Measurements from ENCODE around the gene HNRNPUL1.

Gene HNRNPUL1

DNA sequence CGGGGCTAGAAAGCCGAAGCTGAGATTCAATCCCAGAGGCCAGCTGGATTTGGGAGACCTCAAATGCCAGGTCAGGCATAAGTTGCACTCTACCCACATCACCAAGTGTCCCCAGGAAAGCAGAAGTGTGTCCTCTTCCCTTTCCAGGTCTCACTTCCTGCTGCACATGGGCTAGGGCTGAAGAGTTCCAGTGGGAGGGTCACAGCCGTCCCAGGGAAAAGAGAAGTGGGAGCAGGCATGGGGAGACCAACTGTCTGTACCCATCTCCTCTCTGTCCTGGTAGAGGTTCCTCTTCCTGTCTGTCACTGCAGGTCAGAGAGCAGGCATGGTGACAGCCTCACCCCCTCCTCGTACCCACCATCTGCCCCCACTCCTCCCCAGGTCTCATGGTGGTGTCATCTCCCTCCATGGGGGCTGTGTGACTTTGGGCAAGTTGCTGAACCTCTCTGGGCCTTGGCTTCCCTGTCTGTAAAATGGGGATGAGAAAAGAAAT lies 30.4 kb upstream of the HNRNPUL1 start:
- DNase-seq (ENCODE audit: extremely low read depth in 1 of 2, low read depth in 1 of 2) = no peak

DNA sequence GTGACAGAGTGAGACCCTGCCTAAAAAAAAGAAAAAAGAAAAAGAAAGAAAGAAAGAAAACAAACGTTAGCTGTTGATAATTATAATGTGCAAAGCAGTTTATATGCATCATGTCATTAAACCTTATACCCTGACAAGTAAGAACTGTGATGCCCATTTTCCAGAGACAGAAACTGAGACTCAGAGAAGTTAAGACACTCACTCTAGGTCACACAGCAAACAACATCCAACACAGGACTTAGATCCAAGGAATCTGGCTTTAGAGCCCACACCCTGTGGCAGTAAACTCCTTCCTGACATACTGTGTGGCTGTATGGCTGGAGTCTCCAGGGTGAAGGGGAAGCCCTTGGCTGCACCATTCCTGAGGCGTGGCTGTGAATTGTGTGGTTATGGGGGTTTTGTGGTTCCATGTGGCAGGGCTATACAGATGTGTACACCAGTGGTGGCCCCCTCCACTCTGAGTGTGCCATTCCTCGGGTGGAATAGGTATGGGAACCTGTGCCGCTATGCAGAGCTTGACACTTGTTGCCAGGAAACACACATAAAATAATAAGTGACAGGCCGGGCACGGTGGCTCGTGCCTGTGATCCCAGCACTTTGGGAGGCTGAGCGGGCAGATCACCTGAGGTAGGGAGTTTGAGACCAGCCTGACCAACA lies 29.5 kb upstream of the HNRNPUL1 start:
- DNase-seq (ENCODE audit: extremely low read depth in 1 of 2, low read depth in 1 of 2) = no peak

DNA sequence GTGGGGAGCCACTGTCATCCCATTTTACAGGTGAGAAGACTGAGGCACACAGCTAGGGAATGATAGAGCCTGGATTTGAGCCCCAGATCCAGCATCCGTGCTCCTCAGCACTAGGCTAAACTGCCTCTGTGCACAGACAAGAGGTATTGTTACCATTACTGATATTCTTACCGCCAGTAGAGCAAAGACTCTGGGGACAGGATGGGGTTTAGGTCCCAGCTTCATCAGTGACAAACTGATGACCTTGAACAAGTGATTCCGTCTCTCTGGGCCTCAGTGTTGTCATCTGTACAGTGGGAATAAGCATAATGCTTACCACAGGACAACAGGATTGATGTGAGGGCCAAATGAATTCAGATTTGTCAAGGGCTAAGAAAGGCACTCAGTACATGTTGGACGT lies 28.7 kb upstream of the HNRNPUL1 start:
- DNase-seq (ENCODE audit: extremely low read depth in 1 of 2, low read depth in 1 of 2) = no peak

DNA sequence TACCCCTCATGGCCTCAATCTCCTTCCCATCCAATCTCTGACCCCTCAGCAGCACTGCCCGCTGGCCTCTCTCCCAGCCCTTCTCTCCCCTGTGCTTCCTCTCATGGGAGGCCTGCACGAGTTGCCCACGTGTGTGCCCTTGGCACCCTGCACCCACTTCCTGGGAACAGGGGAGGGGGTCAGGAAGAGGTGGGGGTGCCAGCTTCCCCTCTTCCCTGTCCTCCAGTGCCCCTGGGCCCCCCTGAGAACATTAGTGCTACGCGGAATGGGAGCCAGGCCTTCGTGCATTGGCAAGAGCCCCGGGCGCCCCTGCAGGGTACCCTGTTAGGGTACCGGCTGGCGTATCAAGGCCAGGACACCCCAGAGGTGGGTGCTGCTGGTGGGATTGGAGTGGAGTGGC lies 25.9 kb upstream of the HNRNPUL1 start:
- DNase-seq (ENCODE audit: extremely low read depth in 1 of 2, low read depth in 1 of 2) = no peak

DNA sequence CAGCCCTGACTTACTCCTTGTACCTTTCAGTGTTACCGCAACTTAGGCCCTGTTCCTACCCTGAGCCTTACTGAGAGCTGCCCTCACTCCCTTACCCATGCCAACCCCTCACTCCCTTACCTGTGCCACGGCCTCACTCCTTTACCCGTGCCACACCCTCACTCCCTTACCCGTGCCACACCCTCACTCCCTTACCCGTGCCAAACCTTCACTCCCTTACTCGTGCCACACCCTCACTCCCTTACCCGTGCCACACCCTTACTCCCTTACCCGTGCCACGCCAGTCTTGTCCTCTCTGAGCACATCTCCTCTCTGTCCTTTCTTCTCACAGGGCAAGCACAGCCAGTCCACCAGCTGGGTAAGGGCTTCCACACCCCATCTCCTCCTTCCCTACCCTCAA lies 24.8 kb upstream of the HNRNPUL1 start:
- no peak for DNase-seq (ENCODE audit: extremely low read depth in 1 of 2, low read depth in 1 of 2)

DNA sequence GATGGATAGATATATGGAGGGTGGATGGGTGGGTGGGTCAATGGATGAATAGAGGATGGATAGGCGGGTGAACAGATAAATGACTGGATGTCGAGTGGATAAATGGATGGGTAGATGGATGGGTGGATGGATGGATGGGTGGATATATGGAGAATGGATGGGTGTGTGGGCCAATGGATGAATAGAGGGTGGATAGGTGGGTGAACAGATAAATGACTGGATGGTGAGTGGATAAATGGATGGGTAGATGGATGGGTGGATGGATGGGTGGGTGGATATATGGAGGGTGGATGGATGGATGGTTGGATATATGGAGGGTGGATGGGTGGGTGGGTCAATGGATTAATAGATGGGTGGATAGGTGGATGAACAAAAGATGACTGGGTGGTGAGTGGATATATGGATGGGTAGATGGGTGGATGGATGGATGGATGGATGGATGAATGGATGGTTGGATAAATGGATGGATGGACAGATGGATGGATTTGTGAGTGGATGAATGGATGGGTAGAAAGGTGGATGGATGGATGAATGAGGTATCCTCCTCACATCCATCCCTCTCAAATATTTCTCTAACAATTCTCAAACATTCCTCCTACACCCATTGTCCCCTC lies 24.1 kb upstream of the HNRNPUL1 start:
- no peak for DNase-seq (ENCODE audit: extremely low read depth in 1 of 2, low read depth in 1 of 2)

DNA sequence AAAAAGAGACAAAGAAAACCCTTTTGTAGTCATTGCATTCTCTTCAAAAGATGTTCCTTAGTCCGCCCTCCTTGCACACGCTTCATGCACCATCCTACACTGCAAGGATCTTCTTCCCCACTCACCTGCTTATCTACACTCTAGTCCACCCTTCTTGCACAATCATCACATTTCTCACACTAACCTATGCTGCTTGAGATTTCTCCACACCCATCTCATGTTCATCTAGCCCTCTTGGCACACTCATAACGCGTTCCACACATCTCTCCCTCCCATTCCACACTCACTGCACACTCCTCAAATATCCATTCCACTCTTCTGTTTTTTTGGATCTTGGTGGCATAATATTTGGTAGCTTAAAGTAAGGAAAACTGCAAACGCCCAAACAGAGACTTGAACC lies 22.3 kb upstream of the HNRNPUL1 start:
- DNase-seq (ENCODE audit: extremely low read depth in 1 of 2, low read depth in 1 of 2) = no peak

DNA sequence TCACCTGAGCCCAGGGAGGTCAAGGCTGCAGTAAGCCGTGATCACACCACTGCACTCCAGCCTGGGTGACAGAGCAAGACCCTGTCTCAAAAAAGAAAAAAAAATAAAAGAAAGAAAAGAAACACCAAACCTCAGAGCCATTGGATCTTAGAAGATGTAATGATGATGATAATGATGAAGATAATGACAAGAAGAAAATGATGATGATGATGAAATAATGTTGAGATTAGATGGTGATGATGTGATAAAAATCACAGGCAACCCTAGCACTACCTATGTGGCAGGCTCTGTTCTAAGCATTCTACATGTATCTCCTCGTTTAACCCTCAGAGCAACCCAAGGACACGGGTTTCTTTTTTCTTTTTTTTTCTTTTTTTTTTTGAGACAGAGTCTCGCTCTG lies 20.1 kb upstream of the HNRNPUL1 start:
- DNase-seq (ENCODE audit: extremely low read depth in 1 of 2, low read depth in 1 of 2) = no peak

DNA sequence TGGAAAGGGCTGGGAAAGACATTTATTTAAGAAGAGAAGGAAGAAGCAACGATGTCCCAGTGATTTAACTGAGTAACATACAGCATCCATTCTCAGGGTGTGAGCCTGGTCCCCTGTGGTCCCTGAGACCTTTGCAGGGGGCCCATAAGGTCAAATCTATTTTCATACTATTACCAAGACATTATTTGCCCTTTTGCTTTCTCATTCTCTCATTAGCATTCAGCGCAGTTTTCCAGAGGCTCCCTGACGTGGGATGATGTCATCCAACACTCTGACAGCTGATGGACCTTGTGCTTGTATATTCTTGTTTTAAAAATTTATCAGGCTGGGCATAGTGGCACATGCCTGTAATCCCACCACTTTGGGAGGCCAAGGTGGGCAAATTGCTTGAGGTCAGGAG lies 18.3 kb upstream of the HNRNPUL1 start:
- no peak for DNase-seq (ENCODE audit: extremely low read depth in 1 of 2, low read depth in 1 of 2)

DNA sequence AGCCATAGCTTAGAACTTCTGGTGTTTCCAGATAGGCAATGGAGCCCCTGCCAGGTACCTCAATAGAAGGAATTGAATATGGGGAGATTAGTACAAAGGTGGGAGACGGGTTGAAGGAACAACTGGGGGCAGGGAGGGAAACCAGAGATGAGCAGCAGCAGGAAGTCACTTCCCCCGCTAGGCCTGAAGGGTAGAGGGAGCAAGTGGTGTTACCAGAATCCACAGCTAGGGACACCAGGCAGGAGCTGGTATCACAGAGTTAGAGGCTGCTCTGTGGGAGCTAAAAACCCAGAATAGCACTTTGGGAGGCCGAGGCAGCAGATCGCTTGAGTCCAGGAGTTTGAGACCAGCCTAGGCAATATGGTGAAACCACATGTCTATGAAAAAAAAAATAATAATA lies 15.3 kb upstream of the HNRNPUL1 start:
- no peak for DNase-seq (ENCODE audit: extremely low read depth in 1 of 2, low read depth in 1 of 2)

DNA sequence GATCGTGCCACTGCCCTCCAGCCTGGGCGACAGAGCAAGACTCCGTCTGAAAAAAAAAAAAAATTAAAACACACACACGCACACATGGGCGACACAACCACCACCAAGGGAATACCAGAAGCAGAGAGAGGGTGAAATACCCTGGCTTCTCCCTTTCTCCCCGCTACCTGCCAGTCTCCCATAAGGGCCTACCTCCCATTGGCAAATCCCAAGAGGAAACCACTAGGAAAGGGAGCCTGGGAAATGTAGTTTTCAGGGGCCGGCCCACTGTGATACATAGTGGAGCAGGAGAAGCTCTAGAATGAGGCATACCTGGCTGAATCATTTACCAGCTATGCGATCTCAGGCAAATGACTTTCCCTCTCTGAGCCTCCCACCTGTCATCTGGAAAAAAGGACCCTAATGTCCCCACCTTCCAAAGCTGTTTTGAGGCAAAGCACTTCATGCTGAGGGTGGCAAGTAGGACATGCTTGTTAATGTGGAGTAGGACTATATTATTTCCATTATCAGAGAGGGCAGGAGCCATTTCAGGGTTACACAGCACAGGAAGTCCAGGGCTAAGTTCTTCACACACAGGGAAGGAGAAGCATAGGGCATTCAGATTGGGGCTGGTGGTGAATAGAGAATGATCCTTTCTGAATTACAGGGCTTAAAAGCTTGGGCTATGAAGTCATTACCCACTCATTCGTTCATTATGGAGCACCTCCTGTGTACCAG lies 14.3 kb upstream of the HNRNPUL1 start:
- DNase-seq (ENCODE audit: extremely low read depth in 1 of 2, low read depth in 1 of 2) = no peak

DNA sequence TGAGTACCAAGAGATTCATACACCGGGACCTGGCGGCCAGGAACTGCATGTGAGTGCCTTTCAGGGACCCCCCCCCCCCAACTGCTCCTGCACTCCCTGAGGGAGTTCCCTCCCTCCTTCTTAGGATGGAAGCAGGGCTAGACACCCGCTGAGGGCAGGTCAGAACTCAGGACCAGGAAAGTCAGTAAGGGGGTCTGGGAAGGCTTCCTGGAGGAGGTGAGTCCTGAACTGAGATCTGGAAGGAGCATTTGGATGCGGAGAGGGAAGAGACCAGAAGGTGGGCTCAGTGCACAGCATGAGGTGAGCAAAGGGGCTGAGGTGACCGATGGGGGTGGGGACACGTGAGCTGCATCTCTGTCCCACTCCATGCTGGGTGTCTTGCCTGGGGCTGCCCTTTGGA lies 10.5 kb upstream of the HNRNPUL1 start:
- no peak for DNase-seq (ENCODE audit: extremely low read depth in 1 of 2, low read depth in 1 of 2)

DNA sequence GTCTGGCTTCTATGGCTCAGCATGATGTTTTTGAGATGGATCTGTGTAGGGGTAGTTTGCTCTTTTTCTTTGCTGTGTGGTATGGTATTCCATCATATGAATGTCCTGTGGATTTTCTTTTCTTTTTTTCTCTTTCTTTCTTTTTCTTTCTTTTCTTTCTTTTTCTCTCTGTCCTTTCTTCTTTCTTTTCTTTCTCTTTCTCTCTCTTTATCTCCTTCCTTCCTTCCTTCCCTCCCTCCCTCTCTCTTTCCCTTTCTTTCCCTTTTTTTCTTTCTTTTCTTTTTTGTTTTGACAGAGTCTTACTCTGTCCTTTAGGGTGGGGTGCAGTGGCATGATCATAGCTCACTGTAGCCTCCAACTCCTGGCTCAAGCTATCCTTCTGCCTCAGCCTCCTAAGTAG lies 9.0 kb upstream of the HNRNPUL1 start:
- no peak for DNase-seq (ENCODE audit: extremely low read depth in 1 of 2, low read depth in 1 of 2)

DNA sequence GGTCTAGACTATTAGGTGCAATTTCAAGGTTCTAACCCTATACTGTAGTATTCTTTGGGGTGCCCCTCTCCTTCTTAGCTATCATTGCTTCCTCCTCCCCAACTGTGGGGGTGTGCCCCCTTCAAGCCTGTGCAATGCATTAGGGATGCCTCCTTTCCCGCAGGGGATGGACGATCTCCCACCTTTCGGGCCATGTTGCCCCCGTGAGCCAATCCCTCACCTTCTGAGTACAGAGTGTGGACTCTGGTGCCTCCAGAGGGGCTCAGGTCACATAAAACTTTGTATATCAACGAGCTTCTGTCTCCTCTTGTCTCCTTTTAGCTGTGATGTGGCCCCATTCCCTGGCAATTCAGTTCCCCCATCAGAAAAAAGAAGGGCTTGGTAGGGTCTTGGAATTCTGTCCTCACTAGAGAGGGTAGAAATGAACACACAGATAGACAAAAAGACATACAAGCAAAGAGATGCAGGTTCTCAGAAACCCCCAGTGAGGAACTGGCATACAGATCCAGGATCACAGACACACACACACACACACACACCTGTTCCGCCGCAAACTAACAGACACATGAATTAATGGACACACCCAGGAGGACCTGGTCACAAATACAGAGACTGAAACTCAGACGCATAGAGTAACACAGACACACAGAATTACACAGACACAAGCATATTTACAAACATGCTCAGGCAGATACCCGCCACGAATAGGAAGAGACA lies 2.5 kb upstream of the HNRNPUL1 start:
- DNase-seq (ENCODE audit: extremely low read depth in 1 of 2, low read depth in 1 of 2) = no peak

DNA sequence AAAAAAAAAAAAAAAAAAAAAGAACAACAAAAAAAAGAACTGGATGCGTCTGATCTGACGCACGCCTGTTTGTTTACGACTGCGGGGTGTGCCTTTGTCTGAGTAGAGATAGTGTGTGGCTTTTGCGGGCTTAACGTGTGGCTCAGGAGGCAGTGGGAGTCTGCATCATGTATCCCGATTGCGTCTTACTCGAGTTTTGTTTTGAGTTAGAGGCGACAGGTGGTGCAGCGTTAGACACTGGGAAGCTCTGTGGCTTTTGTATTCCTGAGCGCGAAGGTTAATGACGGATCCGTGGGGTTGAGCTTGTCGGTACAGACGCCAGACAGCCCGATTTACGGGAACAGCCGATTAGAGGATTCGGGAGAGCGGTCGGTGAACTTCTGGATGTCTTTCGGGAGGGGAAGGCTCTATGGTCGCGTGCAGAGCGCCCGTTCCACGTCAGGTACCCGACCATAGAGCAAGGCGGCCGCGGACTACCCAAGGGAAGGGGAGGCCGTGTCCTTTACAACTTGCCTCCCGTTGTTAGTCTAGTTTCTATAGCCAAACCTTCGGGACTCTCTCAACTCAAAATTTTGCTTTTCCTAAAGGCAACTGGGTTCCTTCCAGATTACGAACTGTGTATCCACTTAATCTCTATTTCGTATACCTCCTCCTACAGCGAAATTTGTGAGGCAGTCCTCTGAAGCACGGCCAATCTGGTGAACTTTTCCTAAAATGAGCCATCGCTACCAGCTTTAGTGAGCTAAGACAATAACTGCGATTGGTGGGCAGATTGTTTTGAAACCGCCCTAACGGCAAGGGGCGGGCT lies 926 bp upstream of the HNRNPUL1 start:
- peak; percentile 60 to 81 for DNase-seq (ENCODE audit: extremely low read depth in 1 of 2, low read depth in 1 of 2)

DNA sequence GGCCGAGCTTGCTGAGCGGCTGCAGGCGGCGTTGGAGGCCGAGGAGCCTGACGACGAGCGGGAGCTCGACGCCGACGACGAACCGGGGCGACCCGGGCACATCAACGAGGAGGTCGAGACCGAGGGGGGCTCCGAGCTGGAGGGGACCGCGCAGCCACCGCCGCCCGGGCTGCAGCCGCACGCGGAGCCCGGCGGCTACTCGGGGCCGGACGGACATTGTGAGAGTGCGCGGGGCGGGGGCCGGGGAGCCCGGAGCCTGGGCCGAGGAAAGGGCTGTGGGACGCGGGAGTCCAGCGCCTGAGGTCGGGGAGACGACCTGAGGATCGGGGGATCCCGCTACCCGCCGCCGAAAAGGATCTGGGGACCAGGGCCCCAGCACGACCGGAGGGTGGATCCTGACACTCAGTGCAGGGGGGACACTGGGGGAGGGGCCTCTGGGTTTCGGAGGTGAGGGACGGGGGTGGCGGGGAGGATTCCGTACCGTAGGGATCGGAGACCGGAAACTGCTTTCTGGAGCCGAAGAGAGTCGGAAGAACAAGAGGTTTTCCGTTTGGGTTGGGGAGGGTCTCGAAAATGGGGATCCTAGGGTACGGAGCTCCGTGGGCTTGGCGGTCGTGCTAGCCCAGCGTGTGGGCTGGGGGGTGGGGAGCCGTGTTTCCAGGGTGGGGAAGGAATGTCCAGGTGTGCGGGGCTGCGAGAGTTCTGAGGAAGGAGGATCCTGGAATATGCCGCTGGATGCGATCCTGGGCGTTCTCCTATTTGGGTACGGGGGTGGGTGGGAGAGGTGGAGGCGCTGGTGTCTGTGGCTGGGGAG lies 616 bp downstream of the HNRNPUL1 start:
- peak; percentile 20 to 29 for DNase-seq (ENCODE audit: extremely low read depth in 1 of 2, low read depth in 1 of 2)

DNA sequence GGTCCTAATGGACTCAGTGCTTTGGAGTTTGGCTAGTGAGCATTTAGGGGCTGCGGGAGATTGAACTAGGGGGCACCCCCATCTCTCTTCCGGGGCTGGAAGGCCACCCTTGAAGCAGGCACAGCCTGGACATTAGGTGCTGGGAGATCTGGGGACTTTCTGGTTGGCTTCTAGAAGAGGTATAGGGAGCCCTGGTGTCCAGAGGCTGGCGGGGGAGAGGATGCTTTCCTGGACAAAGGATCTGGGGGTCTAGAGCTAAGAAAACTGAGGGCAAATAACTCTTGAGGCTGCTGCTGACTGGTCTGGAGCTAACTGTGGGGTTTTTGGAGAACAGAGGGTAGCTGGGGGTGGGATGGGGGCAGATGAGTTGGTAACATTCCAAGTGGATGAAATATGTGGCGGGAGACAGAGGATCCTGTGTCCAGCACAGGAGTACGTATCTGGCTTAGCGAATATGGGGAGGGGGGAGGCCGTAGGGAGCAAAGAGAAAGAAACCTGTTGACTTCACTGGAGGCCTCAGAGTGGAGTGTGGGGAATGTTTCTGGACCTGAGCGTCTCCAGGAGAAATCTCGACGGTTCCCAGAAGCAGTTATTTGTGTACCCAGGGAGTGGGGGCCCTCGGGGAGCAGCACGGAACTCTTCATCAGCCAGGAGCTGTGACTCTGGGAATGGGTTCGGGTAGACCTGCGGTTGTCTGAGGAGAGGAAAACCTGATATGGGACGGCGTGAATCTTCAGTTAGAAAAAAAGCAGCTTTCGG lies 1.4 kb downstream of the HNRNPUL1 start:
- no peak for DNase-seq (ENCODE audit: extremely low read depth in 1 of 2, low read depth in 1 of 2)

DNA sequence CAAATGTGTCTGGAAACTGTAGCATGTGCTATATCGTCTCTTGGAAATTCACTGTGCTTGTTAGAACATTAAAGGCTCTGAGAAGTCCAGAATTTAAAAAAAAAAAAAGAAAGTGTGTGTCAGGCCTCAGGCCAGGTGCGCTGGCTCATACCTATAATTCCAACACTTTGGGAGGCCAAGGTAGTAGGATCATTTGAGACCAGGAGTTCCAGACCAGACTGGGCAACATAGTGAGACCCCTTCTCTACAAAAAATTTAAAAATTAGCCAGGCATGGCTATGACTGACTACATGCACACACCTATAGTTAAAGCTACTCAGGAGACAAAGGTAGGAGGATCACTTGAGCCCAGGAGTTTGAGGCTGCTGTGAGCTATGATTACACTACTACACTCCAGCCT lies 4.9 kb downstream of the HNRNPUL1 start:
- DNase-seq (ENCODE audit: extremely low read depth in 1 of 2, low read depth in 1 of 2) = no peak

DNA sequence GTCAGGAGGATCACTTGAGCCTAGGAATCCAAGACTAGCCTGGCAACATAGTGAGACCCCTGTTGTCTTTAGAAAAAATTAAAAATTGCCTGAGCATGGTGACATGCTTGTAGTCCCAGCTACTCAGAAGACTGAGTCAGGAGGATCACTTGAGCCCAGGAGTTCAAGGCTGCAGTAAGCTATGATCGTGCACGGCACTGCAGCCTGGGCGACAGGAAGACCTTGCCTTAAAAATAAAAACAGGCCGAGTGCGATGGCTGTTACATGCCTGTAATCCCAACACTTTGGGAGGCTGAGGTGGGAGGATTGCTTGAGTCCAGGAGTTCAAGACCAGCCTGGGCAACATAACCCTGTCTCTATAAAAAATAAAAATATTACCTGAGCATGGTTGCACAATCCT lies 5.4 kb downstream of the HNRNPUL1 start:
- DNase-seq (ENCODE audit: extremely low read depth in 1 of 2, low read depth in 1 of 2) = no peak
